Activated T-cell treated with anti-CD3 and anti-CD28 coated beads, Interleukin-2, amount 50 U/mL, for 24 hours (primary cell): ENCODE results near the gene LAMTOR2.
A peak's percentile ranks its signal among the peaks of the same experiment; 100 is the strongest.
"Not testable (repeated sequence)": the region's sequence is repeated elsewhere in the genome, so short reads cannot be mapped to it uniquely, and the experiment has no call there.

Experiments
- DNase-seq: peaks from one replicate; pipeline ENCODE4 v3.0.0-alpha.2; 2020
- H3K27ac Mint-ChIP-seq: 2 replicates; pipeline ENCODE4 v1.8.0; 2020; ENCODE audit warnings: mild to moderate bottlenecking, mixed read lengths
- H3K27me3 Mint-ChIP-seq: 2 replicates; pipeline ENCODE4 v1.8.0; 2020; ENCODE audit warnings: mixed read lengths
- H3K36me3 Mint-ChIP-seq: 2 replicates; pipeline ENCODE4 v1.8.0; 2020; ENCODE audit warnings: low read depth, mixed read lengths
- H3K4me1 Mint-ChIP-seq: 2 replicates; pipeline ENCODE4 v1.8.0; 2020; ENCODE audit warnings: low read depth, mixed read lengths
- H3K4me3 Mint-ChIP-seq: 2 replicates; pipeline ENCODE4 v1.8.0; 2020; ENCODE audit warnings: mild to moderate bottlenecking, moderate library complexity, mixed read lengths
- H3K9me3 Mint-ChIP-seq: 2 replicates; pipeline ENCODE4 v1.8.0; 2020; ENCODE audit warnings: mixed read lengths

Gene LAMTOR2

GRCh38 chr1:156063997-156064285 lies 9.4 kb downstream of the LAMTOR2 start:
- no peak for DNase-seq
- no peaks in the 10 kb centered on the region for H3K9me3 Mint-ChIP-seq
- no peak overlapping the region for H3K27ac Mint-ChIP-seq
- no peak overlapping the region for H3K4me3 Mint-ChIP-seq
- peaks cover 2% of the 10 kb centered on the region for H3K36me3 Mint-ChIP-seq
- H3K27me3 Mint-ChIP-seq, result no peaks in the 10 kb centered on the region
- H3K4me1 Mint-ChIP-seq, result peaks cover 21% of the 10 kb centered on the region

GRCh38 chr1:156064615-156065014 lies 10.0 kb downstream of the LAMTOR2 start:
- Mint-ChIP-seq H3K36me3 (no peaks in the 10 kb centered on the region), H3K4me1 (peaks cover 21% of the 10 kb centered on the region), H3K27me3 (no peaks in the 10 kb centered on the region), H3K9me3 (no peaks in the 10 kb centered on the region), H3K4me3 (no peak overlapping the region), H3K27ac (peak overlapping the region; percentile 2)
- DNase-seq, result no peak

DNA sequence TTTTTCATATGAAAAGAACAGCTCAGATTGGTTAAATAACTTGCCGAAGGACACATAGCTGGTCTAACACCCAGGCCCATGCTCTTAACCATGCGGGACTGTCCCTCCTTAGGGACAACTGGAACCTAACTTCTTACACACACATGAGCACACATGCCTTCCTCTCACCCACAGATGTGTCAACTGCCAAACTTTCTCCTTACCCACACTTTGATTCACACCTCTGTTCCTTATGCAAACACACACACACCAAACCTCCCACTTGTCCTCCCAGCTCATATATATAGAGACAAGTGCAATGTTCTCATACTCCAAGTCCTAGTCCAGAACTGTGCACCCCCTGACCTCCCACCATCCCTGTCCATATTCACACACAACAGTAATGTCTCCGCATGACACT lies 10.6 kb downstream of the LAMTOR2 start:
- no peak overlapping the region for H3K4me3 Mint-ChIP-seq
- H3K4me1 Mint-ChIP-seq, result peaks cover 21% of the 10 kb centered on the region
- H3K9me3 Mint-ChIP-seq, result no peaks in the 10 kb centered on the region
- H3K36me3 Mint-ChIP-seq, result no peaks in the 10 kb centered on the region
- no peak for DNase-seq
- no peaks in the 10 kb centered on the region for H3K27me3 Mint-ChIP-seq
- H3K27ac Mint-ChIP-seq, result peak overlapping the region; percentile 8

- DNase-seq, result no peak
- H3K4me1 Mint-ChIP-seq, result peaks cover 21% of the 10 kb centered on the region
- H3K9me3 Mint-ChIP-seq, result no peaks in the 10 kb centered on the region
- no peaks in the 10 kb centered on the region for H3K27me3 Mint-ChIP-seq
- no peak overlapping the region for H3K4me3 Mint-ChIP-seq
- H3K36me3 Mint-ChIP-seq, result no peaks in the 10 kb centered on the region
- no peak overlapping the region for H3K27ac Mint-ChIP-seq
These were observed 11.3 kb downstream of the LAMTOR2 start for GRCh38 chr1:156065871-156066270.

GRCh38 chr1:156067262-156067661 lies 12.7 kb downstream of the LAMTOR2 start:
- Mint-ChIP-seq H3K27me3 (no peaks in the 10 kb centered on the region), H3K4me1 (peaks cover 21% of the 10 kb centered on the region), H3K4me3 (no peak overlapping the region), H3K27ac (peak overlapping the region; percentile 22), H3K9me3 (no peaks in the 10 kb centered on the region), H3K36me3 (no peaks in the 10 kb centered on the region)
- no peak for DNase-seq

- Mint-ChIP-seq H3K9me3 (no peaks in the 10 kb centered on the region), H3K4me3 (no peak overlapping the region), H3K4me1 (peaks cover 17% of the 10 kb centered on the region), H3K27ac (no peak overlapping the region), H3K36me3 (no peaks in the 10 kb centered on the region), H3K27me3 (no peaks in the 10 kb centered on the region)
- DNase-seq, result no peak
These were observed 15.2 kb downstream of the LAMTOR2 start for GRCh38 chr1:156069490-156070455.

- Mint-ChIP-seq H3K27ac (no peak overlapping the region), H3K4me1 (peaks cover 11% of the 10 kb centered on the region), H3K36me3 (no peaks in the 10 kb centered on the region), H3K4me3 (no peak overlapping the region), H3K9me3 (no peaks in the 10 kb centered on the region), H3K27me3 (peaks cover 2% of the 10 kb centered on the region)
- no peak for DNase-seq
These were observed 16.0 kb downstream of the LAMTOR2 start for GRCh38 chr1:156070548-156070947.

DNA sequence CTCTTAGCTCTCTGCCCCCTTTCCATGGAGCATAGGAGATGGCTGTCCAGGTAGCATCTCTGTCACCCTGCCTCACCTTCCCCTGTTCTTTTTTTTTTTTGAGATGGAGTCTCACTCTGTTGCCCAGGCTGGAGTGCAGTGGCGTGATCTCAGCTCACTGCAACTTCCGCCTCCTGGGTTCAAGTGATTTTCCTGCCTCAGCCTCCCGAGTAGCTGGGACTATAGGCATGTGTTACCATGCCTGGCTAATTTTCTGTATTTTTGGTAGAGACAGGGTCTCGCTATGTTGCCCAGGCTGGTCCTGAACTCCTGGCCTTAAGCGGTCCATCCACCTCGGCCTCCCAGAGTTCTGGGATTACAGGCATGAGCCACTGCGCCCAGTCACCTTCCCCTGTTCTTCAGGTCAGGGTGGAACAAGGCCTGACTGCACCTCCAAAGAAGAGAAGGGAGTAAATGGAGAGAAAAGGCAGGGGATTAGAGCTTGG lies 16.8 kb downstream of the LAMTOR2 start:
- H3K4me3 Mint-ChIP-seq, DNase-seq, H3K9me3 Mint-ChIP-seq, H3K27me3 Mint-ChIP-seq, H3K27ac Mint-ChIP-seq, H3K36me3 Mint-ChIP-seq, H3K4me1 Mint-ChIP-seq: not testable (repeated sequence)

- no peaks in the 10 kb centered on the region for H3K36me3 Mint-ChIP-seq
- H3K4me3 Mint-ChIP-seq, result no peak overlapping the region
- peaks cover 10% of the 10 kb centered on the region for H3K4me1 Mint-ChIP-seq
- peaks cover 5% of the 10 kb centered on the region for H3K27me3 Mint-ChIP-seq
- no peaks in the 10 kb centered on the region for H3K9me3 Mint-ChIP-seq
- no peak overlapping the region for H3K27ac Mint-ChIP-seq
- DNase-seq, result no peak
These were observed 17.7 kb downstream of the LAMTOR2 start for GRCh38 chr1:156072251-156072650.

DNA sequence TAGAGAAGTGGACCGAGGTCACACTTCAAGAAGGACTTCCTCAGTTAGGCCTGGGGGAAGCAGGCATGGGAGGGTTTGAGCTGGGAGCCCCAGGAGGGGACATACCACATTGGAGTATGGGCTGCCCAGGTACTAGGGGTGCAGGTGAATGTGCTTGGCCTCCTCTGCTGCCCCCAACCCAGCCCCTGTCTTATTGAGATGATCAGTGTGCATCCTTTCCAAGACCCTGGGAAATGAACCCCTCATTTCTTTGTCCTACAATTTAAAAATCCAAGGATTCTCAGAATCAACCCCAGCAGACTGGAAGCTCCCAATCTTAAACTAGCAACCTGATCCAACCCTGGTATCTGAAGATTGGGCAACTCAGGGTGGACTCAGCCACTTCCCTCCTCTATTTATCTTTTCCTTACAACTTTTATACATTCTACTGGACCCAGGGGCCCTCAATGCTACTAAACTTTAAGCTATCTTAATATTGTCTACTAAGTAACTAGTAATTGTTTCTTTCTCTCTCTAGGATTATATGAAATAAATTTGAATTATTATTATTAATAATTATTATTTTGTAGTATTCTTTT lies 18.6 kb downstream of the LAMTOR2 start:
- H3K9me3 Mint-ChIP-seq, result no peaks in the 10 kb centered on the region
- no peak overlapping the region for H3K27ac Mint-ChIP-seq
- no peak overlapping the region for H3K4me3 Mint-ChIP-seq
- no peaks in the 10 kb centered on the region for H3K36me3 Mint-ChIP-seq
- DNase-seq, result no peak
- H3K27me3 Mint-ChIP-seq, result peaks cover 10% of the 10 kb centered on the region
- H3K4me1 Mint-ChIP-seq, result peaks cover 10% of the 10 kb centered on the region

- Mint-ChIP-seq H3K9me3 (no peaks in the 10 kb centered on the region), H3K27ac (no peak overlapping the region), H3K36me3 (no peaks in the 10 kb centered on the region), H3K27me3 (peaks cover 10% of the 10 kb centered on the region), H3K4me1 (peaks cover 10% of the 10 kb centered on the region), H3K4me3 (no peak overlapping the region)
- no peak for DNase-seq
These were observed 19.2 kb downstream of the LAMTOR2 start for GRCh38 chr1:156073740-156074139.

- no peak for DNase-seq
- Mint-ChIP-seq H3K4me1 (peaks cover 10% of the 10 kb centered on the region), H3K9me3 (no peaks in the 10 kb centered on the region), H3K36me3 (no peaks in the 10 kb centered on the region), H3K27me3 (peaks cover 13% of the 10 kb centered on the region), H3K27ac (no peak overlapping the region), H3K4me3 (no peak overlapping the region)
These were observed 20.1 kb downstream of the LAMTOR2 start for GRCh38 chr1:156074661-156075060.

- H3K27me3 Mint-ChIP-seq, result peaks cover 13% of the 10 kb centered on the region
- no peak overlapping the region for H3K27ac Mint-ChIP-seq
These were observed 20.6 kb downstream of the LAMTOR2 start for GRCh38 chr1:156075162-156075561.

DNA sequence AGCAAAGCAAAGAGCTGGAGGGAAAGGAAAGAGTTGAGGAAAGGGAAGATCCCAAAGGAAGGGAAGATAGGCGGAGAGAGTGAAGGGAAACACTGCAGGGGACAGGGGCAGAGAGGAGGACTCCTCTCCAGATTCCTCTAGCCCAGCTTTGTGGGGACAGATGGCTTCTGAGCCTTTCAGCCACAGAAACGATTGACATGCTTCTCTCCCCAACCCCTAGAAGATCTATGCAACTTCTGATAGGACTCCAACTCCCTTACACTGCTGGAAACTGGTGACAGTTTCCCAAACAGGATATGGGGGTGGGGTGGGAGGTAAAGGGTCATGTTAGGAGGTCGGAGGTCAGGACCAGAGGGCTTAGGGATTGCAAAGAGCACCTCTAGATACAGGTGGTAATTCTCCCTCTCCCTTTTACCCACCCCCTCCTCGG lies 21.2 kb downstream of the LAMTOR2 start:
- H3K4me3 Mint-ChIP-seq, result peak overlapping the region; percentile 64
- no peak for DNase-seq
- H3K36me3 Mint-ChIP-seq, result no peaks in the 10 kb centered on the region
- H3K4me1 Mint-ChIP-seq, result peaks cover 10% of the 10 kb centered on the region
- peaks cover 14% of the 10 kb centered on the region for H3K27me3 Mint-ChIP-seq
- H3K27ac Mint-ChIP-seq, result no peak overlapping the region
- no peaks in the 10 kb centered on the region for H3K9me3 Mint-ChIP-seq

More at GRCh38 chr1:156075162-156075561, 20.6 kb downstream of the LAMTOR2 start:
- H3K4me3 Mint-ChIP-seq, result no peak overlapping the region
- H3K4me1 Mint-ChIP-seq, result peaks cover 10% of the 10 kb centered on the region
- DNase-seq, result no peak
- H3K36me3 Mint-ChIP-seq, result no peaks in the 10 kb centered on the region
- no peaks in the 10 kb centered on the region for H3K9me3 Mint-ChIP-seq
